Testis (tissue), 3 donors: ENCODE data around the gene TNRC6C. TPM values are rescaled to one million over a fixed set of nuclear protein-coding genes. Genes with fewer than 3 reads are reported as not detected.

Experiments
- DNase-seq: peaks from one replicate; pipeline ENCODE4 v3.0.0-alpha.2; 2019
- H3K27ac ChIP-seq, 2 donors: fragments of 200-600 bp; sonication (generic); one replicate each; pipeline ENCODE4 v1.5.1; 2019
- H3K27me3 ChIP-seq: fragments of 200-600 bp; sonication (generic); one replicate; pipeline ENCODE4 v1.5.1; 2019
- H3K36me3 ChIP-seq: fragments of 200-600 bp; sonication (generic); one replicate; pipeline ENCODE4 v1.5.1; 2017; ENCODE audit warnings: low read depth; ENCODE audit errors: missing control alignments
- H3K4me1 ChIP-seq: fragments of 200-600 bp; sonication (generic); one replicate; pipeline ENCODE4 v1.5.1; 2019
- H3K4me3 ChIP-seq, 2 donors: fragments of 200-600 bp; sonication (generic); one replicate each; pipeline ENCODE4 v1.5.1; 2017 to 2019
- H3K9me3 ChIP-seq: fragments of 200-600 bp; sonication (generic); one replicate; pipeline ENCODE4 v1.5.1; 2017
- CTCF ChIP-seq, 3 experiments: fragments of 450-650 bp in 2 of 3; fragments of 200-600 bp in 1 of 3; sonication (generic) in 1 of 3; IDR thresholded peaks; one replicate each; pipeline ENCODE4 v1.5.1; 2016 to 2019; ENCODE audit warnings: antibody characterized with exemption in 3 of 3, mild to moderate bottlenecking in 2 of 3, moderate library complexity in 1 of 3
- POLR2A ChIP-seq: fragments of 450-650 bp; IDR thresholded peaks from one replicate; pipeline ENCODE4 v1.6.1; 2017; ENCODE audit warnings: antibody characterized with exemption, mild to moderate bottlenecking, moderate library complexity
- WGBS, 2 donors: methylation state at CpG; one replicate each; pipeline ENCODE4 v1.1.5; 2018; 5-methylcytosine and 5-hydroxymethylcytosine counted together
- intact Hi-C: fragments of 100-400 bp; cut with DNase I; formaldehyde crosslinking; loops from one replicate; pipeline ENCODE4 v1.15.1; 2023; ENCODE audit warnings: low total_unique reads
- polyA plus RNA-seq: library from polyadenylated mRNA; stranded (reverse); fragments of 350-450 nt; fragmentation: Illumina TruSeq; extraction: RNeasy Lipid Tissue Mini Kit (QIAGEN cat#74804); gene quantifications from one replicate; pipeline ENCODE4 v1.2.3, GENCODE V29; 2014; ENCODE audit warnings: low read depth, low replicate concordance; ENCODE audit not compliant: insufficient read depth
- total RNA-seq, 2 donors: library from RNA; depleted of rRNA; stranded (reverse); fragments of >200 nt; gene quantifications; one replicate each; pipeline ENCODE4 v1.2.3, GENCODE V29; 2016

The TNRC6C gene
- total and polyA plus RNA-seq, 3 donors from 2014 or later = 26.2 to 35.6 (median 27.4) TPM

- Histone ChIP-seq H3K27ac (no peak overlapping the region), H3K4me1 (peaks cover 3% of the 10 kb centered on the region), H3K27me3 (no peaks in the 10 kb centered on the region), H3K36me3 (no peaks in the 10 kb centered on the region), H3K4me3 (no peak overlapping the region), H3K9me3 (no peaks in the 10 kb centered on the region)
- intact Hi-C loops = no loop called here
- no peak for DNase-seq
- no peak for TF ChIP-seq POLR2A
- 89 to 94% methylated on average over 6 of the region's 6 CpGs for WGBS, 2 donors
These were observed 11.4 kb upstream of the TNRC6C start for GRCh38 chr17:77946900-77947645.

- no peaks in the 10 kb centered on the region for H3K9me3 ChIP-seq
- no peak overlapping the region for H3K27ac ChIP-seq
- intact Hi-C loops = no loop called here
- no peaks in the 10 kb centered on the region for H3K36me3 ChIP-seq
- WGBS, 2 donors = 37 to 79% methylated on average over 3 of the region's 3 CpGs
- no peaks in the 10 kb centered on the region for H3K27me3 ChIP-seq
- no peaks in the 10 kb centered on the region for H3K4me1 ChIP-seq
- no peak for DNase-seq
- no peak overlapping the region for H3K4me3 ChIP-seq
- no peak for TF ChIP-seq CTCF (IDR thresholded peaks at IDR 0.05)
- TF ChIP-seq POLR2A = no peak
These were observed 9.8 kb upstream of the TNRC6C start for GRCh38 chr17:77948690-77949114.

- no peaks in the 10 kb centered on the region for H3K27me3 ChIP-seq
- H3K36me3 ChIP-seq = no peaks in the 10 kb centered on the region
- intact Hi-C loops = no loop called here
- TF ChIP-seq POLR2A (no peak), CTCF (IDR thresholded peaks at IDR 0.05) (no peak)
- 72 to 86% methylated on average over 5 of the region's 5 CpGs for WGBS, 2 donors
- H3K27ac ChIP-seq = no peak overlapping the region
- no peak for DNase-seq
- no peak overlapping the region for H3K4me3 ChIP-seq
- H3K9me3 ChIP-seq = no peaks in the 10 kb centered on the region
- no peaks in the 10 kb centered on the region for H3K4me1 ChIP-seq
These were observed 7.4 kb upstream of the TNRC6C start for GRCh38 chr17:77951123-77951522.

- H3K4me3 ChIP-seq = no peak overlapping the region
- no peaks in the 10 kb centered on the region for H3K27me3 ChIP-seq
- intact Hi-C loops = no loop called here
- WGBS, 2 donors = 88 to 92% methylated on average over 5 of the region's 5 CpGs
- no peaks in the 10 kb centered on the region for H3K9me3 ChIP-seq
- H3K36me3 ChIP-seq = no peaks in the 10 kb centered on the region
- no peak overlapping the region for H3K27ac ChIP-seq
- TF ChIP-seq POLR2A (no peak), CTCF (IDR thresholded peaks at IDR 0.05) (no peak)
- DNase-seq = no peak
- H3K4me1 ChIP-seq = no peaks in the 10 kb centered on the region
These were observed 6.1 kb upstream of the TNRC6C start for GRCh38 chr17:77952368-77952767.

GRCh38 chr17:77957235-77957856, 1.2 kb upstream of the TNRC6C start:
- Histone ChIP-seq H3K9me3 (no peaks in the 10 kb centered on the region), H3K4me3 (peak overlapping the region; percentile 61 to 62), H3K27ac (peak overlapping the region in 1 of 2 donors; percentile 45), H3K4me1 (no peaks in the 10 kb centered on the region), H3K36me3 (no peaks in the 10 kb centered on the region), H3K27me3 (no peaks in the 10 kb centered on the region)
- intact Hi-C loops = no loop called here
- 19 to 33% methylated on average over 16 to 24 of the region's 24 CpGs for WGBS, 2 donors
- no peak for TF ChIP-seq POLR2A
- DNase-seq = no peak
